ENCODE measurements around the gene DIAPH2. TPM values are rescaled to one million over a fixed set of nuclear protein-coding genes. Genes with fewer than 3 reads are reported as not detected.

DIAPH2 gene
- total RNA-seq, 4 donors from 2014 or later: 39.5 to 61.0 (median 56.5) TPM

DNA sequence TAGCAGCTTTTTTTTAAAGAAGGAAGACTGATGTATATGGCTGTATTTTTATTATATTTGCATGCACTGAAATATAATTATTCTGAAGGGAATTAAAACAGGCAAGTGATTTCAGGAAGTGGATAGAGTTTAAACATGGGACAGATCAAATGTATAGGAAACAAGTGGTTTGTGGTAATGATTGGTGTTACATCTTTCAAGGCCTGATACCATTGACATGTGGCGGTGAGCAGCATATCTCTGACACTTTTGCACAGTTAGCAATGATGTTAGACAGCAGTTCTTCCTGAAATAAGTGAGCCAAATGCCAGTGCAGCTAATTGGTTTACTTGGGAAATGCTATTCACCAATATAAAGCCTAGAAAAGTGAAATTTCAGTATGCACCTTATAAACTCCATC, 471.2 kb downstream of the DIAPH2 start:
- TF ChIP-seq POLR2AphosphoS5 (IDR thresholded peaks at IDR 0.05) (no peak), EP300 (IDR thresholded peaks at IDR 0.05; ENCODE audit: low read depth) (no peak), POLR2A (IDR thresholded peaks at IDR 0.05) (no peak)
- TF ChIP-seq, protein P1, sequence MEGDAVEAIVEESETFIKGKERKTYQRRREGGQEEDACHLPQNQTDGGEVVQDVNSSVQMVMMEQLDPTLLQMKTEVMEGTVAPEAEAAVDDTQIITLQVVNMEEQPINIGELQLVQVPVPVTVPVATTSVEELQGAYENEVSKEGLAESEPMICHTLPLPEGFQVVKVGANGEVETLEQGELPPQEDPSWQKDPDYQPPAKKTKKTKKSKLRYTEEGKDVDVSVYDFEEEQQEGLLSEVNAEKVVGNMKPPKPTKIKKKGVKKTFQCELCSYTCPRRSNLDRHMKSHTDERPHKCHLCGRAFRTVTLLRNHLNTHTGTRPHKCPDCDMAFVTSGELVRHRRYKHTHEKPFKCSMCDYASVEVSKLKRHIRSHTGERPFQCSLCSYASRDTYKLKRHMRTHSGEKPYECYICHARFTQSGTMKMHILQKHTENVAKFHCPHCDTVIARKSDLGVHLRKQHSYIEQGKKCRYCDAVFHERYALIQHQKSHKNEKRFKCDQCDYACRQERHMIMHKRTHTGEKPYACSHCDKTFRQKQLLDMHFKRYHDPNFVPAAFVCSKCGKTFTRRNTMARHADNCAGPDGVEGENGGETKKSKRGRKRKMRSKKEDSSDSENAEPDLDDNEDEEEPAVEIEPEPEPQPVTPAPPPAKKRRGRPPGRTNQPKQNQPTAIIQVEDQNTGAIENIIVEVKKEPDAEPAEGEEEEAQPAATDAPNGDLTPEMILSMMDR (IDR thresholded peaks at IDR 0.05): no peak
- intact Hi-C loops (cut with DNase I; ENCODE audit: low total_unique reads): no loop called here
- 75% methylated on average over 1 of the region's 1 CpG; no CpG with 5 or more reads in 1 of the 2 donors for WGBS, 2 donors (ENCODE audit: low coverage in 1 of 2)

DNA sequence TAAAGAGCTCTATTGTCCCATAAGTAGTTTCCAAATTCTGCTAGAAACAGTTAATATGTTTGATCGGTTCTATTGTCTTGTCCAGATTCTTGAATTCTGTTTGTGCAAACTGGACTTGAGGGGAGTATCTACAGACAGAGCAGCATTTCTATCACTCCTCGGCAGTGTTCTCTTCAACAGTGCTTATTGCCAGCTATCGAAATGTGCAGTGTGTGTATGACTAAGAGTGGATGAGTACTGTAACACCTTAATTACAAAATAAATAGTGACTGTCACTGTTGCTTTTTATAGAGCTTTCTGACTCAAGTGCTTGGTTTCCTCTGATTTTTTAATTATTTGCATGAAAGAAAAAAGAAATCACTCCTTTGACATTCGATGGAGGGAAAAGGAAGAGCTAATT, 473.6 kb downstream of the DIAPH2 start:
- intact Hi-C loops (cut with DNase I; ENCODE audit: low total_unique reads): no loop called here
- Histone ChIP-seq H3K4me3 (no peak overlapping the region), H3K27ac (no peak overlapping the region), H3K9me3 (no peaks in the 10 kb centered on the region), H3K36me3 (no peaks in the 10 kb centered on the region), H3K27me3 (no peaks in the 10 kb centered on the region), H3K4me1 (peaks cover 0 to 3% (median 0%) of the 10 kb centered on the region in 4 donors)
- DNase-seq: no peak
- 73 to 90% methylated on average over 1 to 4 of the region's 4 CpGs for WGBS, 2 donors (ENCODE audit: low coverage in 1 of 2)
- TF ChIP-seq EP300 (IDR thresholded peaks at IDR 0.05; ENCODE audit: low read depth): no peak
- TF ChIP-seq POLR2A (IDR thresholded peaks at IDR 0.05): no peak
- TF ChIP-seq, protein P1 (IDR thresholded peaks at IDR 0.05): no peak
- no peak for TF ChIP-seq POLR2AphosphoS5 (IDR thresholded peaks at IDR 0.05)
- in situ Hi-C loops (cut with MboI; ENCODE audit: low pct_ligation_motif_present in 1 of 4, low pct_unique_long_range_greater_than_20kb in 1 of 4, low sequenced_read_pairs in 3 of 4): no loop called here

More for the DNA sequence above, 471.2 kb downstream of the DIAPH2 start:
- H3K27me3 ChIP-seq: no peaks in the 10 kb centered on the region
- no peak overlapping the region for H3K4me3 ChIP-seq
- in situ Hi-C loops (cut with MboI; ENCODE audit: low pct_ligation_motif_present in 1 of 4, low pct_unique_long_range_greater_than_20kb in 1 of 4, low sequenced_read_pairs in 3 of 4): no loop called here
- H3K36me3 ChIP-seq: no peaks in the 10 kb centered on the region
- DNase-seq: no peak
- no peak overlapping the region for H3K27ac ChIP-seq
- H3K9me3 ChIP-seq: no peaks in the 10 kb centered on the region
- H3K4me1 ChIP-seq: peaks cover 0 to 3% (median 0%) of the 10 kb centered on the region in 4 donors

- peaks cover 0 to 3% (median 0%) of the 10 kb centered on the region in 4 donors for H3K4me1 ChIP-seq
- no peaks in the 10 kb centered on the region for H3K27me3 ChIP-seq
- no peak overlapping the region for H3K4me3 ChIP-seq
- in situ Hi-C loops (cut with MboI; ENCODE audit: low pct_ligation_motif_present in 1 of 4, low pct_unique_long_range_greater_than_20kb in 1 of 4, low sequenced_read_pairs in 3 of 4) (no loop called here), intact Hi-C loops (cut with DNase I; ENCODE audit: low total_unique reads) (loop anchor here (5.0 kb wide), 1 partner anchor 358 kb away; no protein-coding TSS in a partner anchor)
- H3K36me3 ChIP-seq: no peaks in the 10 kb centered on the region
- peak; percentile 18 for DNase-seq
- no peak for TF ChIP-seq EP300 (IDR thresholded peaks at IDR 0.05; ENCODE audit: low read depth)
- no peak for TF ChIP-seq POLR2AphosphoS5 (IDR thresholded peaks at IDR 0.05)
- TF ChIP-seq POLR2A (IDR thresholded peaks at IDR 0.05): no peak
- no peaks in the 10 kb centered on the region for H3K9me3 ChIP-seq
- peak overlapping the region in 3 of 4 donors; percentile 40 to 45 (median 43) for H3K27ac ChIP-seq
- 46% methylated on average over 7 of the region's 7 CpGs; no CpG with 5 or more reads in 1 of the 2 donors for WGBS, 2 donors (ENCODE audit: low coverage in 1 of 2)
Observed at GRCh38 chrX:97159916-97160800, 475.5 kb downstream of the DIAPH2 start.

DNA sequence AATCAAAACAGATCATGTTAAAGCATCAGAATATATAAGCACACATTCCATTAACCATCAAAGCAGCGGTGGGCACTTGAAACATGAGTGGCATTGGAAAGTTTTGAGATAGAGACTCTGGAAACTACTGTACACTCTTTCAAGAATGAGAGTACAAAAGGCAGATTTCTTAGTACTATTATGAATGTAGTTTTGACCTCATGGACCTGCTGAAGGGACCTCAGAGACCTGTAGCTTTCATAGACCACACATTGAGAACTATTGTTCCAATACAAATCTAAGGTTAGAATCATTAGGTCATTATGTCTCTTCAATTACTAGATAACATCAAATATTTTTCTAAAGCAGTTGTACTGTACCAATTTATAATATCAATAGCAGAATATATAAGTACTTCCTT, 482.7 kb downstream of the DIAPH2 start:
- H3K9me3 ChIP-seq: no peaks in the 10 kb centered on the region
- in situ Hi-C loops (cut with MboI; ENCODE audit: low pct_ligation_motif_present in 1 of 4, low pct_unique_long_range_greater_than_20kb in 1 of 4, low sequenced_read_pairs in 3 of 4) (no loop called here), intact Hi-C loops (cut with DNase I; ENCODE audit: low total_unique reads) (no loop called here)
- DNase-seq: no peak
- H3K4me3 ChIP-seq: no peak overlapping the region
- 85% methylated on average over 1 of the region's 1 CpG; no CpG with 5 or more reads in 1 of the 2 donors for WGBS, 2 donors (ENCODE audit: low coverage in 1 of 2)
- TF ChIP-seq POLR2A (IDR thresholded peaks at IDR 0.05) (no peak), EP300 (IDR thresholded peaks at IDR 0.05; ENCODE audit: low read depth) (no peak), POLR2AphosphoS5 (IDR thresholded peaks at IDR 0.05) (no peak)
- TF ChIP-seq, protein P1 (IDR thresholded peaks at IDR 0.05): no peak
- H3K27ac ChIP-seq: no peak overlapping the region
- H3K36me3 ChIP-seq: no peaks in the 10 kb centered on the region
- H3K4me1 ChIP-seq: no peaks in the 10 kb centered on the region
- no peaks in the 10 kb centered on the region for H3K27me3 ChIP-seq
